ENCODE data around the gene ZBTB20. TPM values are rescaled to one million over a fixed set of nuclear protein-coding genes. Genes with fewer than 3 reads are reported as not detected.

Gene ZBTB20
- total RNA-seq, 3 donors from 2014 or later (not counting 1 experiment from before 2014, with no cell fraction given), result 52.7 to 58.3 (median 55.9) TPM

DNA sequence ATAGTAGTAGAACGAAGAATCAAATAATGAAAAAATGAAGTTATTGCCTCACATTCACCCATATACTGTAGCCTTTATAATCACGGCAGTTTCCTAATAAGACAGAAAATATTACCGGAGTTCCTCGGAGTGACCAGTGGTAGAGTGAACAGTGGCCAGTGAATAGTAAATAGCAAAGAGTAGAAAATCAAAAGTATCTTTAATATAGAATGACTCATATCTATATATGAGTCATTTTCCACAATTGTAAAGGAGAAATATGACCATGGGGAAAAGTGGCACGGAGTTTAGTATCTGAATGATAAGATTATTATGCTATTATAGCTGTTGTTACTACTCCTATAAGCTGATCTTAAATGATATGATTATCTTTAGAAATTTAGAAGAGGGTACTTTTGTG lies 38.5 kb downstream of the ZBTB20 start:
- peaks cover 0 to 12% of the 10 kb centered on the region in 2 donors for H3K4me1 Mint-ChIP-seq
- Histone ChIP-seq H3K9me3 (ENCODE audit: control insufficient read depth, insufficient read depth, low read length) (no peaks in the 10 kb centered on the region), H3K27ac (ENCODE audit: low read length) (no peak overlapping the region), H3K4me3 (ENCODE audit: low read length) (no peak overlapping the region), H3K36me3 (ENCODE audit: control insufficient read depth, insufficient read depth, low read length) (peaks cover 6% of the 10 kb centered on the region), H3K4me1 (ENCODE audit: control insufficient read depth, insufficient read depth, low read length) (no peaks in the 10 kb centered on the region), H3K27me3 (ENCODE audit: control insufficient read depth, insufficient read depth, low read length) (no peaks in the 10 kb centered on the region)
- DNase-seq, result no peak
- WGBS (ENCODE audit: insufficient coverage), result 100% methylated on average over 1 of the region's 5 CpGs
- H3K36me3 Mint-ChIP-seq, result no peaks in the 10 kb centered on the region
- intact Hi-C loops (cut with micrococcal nuclease), result no loop called here
- no peak overlapping the region for H3K27ac Mint-ChIP-seq
- TF ChIP-seq, protein P1, sequence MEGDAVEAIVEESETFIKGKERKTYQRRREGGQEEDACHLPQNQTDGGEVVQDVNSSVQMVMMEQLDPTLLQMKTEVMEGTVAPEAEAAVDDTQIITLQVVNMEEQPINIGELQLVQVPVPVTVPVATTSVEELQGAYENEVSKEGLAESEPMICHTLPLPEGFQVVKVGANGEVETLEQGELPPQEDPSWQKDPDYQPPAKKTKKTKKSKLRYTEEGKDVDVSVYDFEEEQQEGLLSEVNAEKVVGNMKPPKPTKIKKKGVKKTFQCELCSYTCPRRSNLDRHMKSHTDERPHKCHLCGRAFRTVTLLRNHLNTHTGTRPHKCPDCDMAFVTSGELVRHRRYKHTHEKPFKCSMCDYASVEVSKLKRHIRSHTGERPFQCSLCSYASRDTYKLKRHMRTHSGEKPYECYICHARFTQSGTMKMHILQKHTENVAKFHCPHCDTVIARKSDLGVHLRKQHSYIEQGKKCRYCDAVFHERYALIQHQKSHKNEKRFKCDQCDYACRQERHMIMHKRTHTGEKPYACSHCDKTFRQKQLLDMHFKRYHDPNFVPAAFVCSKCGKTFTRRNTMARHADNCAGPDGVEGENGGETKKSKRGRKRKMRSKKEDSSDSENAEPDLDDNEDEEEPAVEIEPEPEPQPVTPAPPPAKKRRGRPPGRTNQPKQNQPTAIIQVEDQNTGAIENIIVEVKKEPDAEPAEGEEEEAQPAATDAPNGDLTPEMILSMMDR (IDR thresholded peaks at IDR 0.05), result no peak
- no peaks in the 10 kb centered on the region for H3K27me3 Mint-ChIP-seq (ENCODE audit: low read depth in 2 of 2)
- ATAC-seq, result no peak
- no peak overlapping the region for H3K4me3 Mint-ChIP-seq
- H3K9me3 Mint-ChIP-seq, result peaks cover 2% of the 10 kb centered on the region in 2 donors

GRCh38 chr3:115102046-115102445 lies 45.0 kb downstream of the ZBTB20 start:
- H3K27me3 Mint-ChIP-seq (ENCODE audit: low read depth in 2 of 2), result no peaks in the 10 kb centered on the region
- H3K4me3 ChIP-seq (ENCODE audit: low read length), result no peak overlapping the region
- ATAC-seq (no peak), DNase-seq (no peak)
- H3K36me3 ChIP-seq (ENCODE audit: control insufficient read depth, insufficient read depth, low read length), result peaks cover 5% of the 10 kb centered on the region
- 100% methylated on average over 1 of the region's 2 CpGs for WGBS (ENCODE audit: insufficient coverage)
- peaks cover 2% of the 10 kb centered on the region for H3K4me1 ChIP-seq (ENCODE audit: control insufficient read depth, insufficient read depth, low read length)
- no peaks in the 10 kb centered on the region for H3K27me3 ChIP-seq (ENCODE audit: control insufficient read depth, insufficient read depth, low read length)
- intact Hi-C loops (cut with micrococcal nuclease), result no loop called here
- no peaks in the 10 kb centered on the region for H3K9me3 ChIP-seq (ENCODE audit: control insufficient read depth, insufficient read depth, low read length)
- no peak overlapping the region for H3K4me3 Mint-ChIP-seq
- H3K27ac Mint-ChIP-seq, result no peak overlapping the region
- H3K4me1 Mint-ChIP-seq, result peaks cover 17 to 31% of the 10 kb centered on the region in 2 donors
- TF ChIP-seq, protein P1 (IDR thresholded peaks at IDR 0.05), result no peak
- no peaks in the 10 kb centered on the region for H3K36me3 Mint-ChIP-seq
- H3K9me3 Mint-ChIP-seq, result no peaks in the 10 kb centered on the region
- H3K27ac ChIP-seq (ENCODE audit: low read length), result no peak overlapping the region

- no peak for DNase-seq
- ATAC-seq, result no peak
- no peaks in the 10 kb centered on the region for H3K9me3 Mint-ChIP-seq
- Histone ChIP-seq H3K9me3 (ENCODE audit: control insufficient read depth, insufficient read depth, low read length) (no peaks in the 10 kb centered on the region), H3K4me1 (ENCODE audit: control insufficient read depth, insufficient read depth, low read length) (peaks cover 2% of the 10 kb centered on the region), H3K27ac (ENCODE audit: low read length) (no peak overlapping the region), H3K4me3 (ENCODE audit: low read length) (peak overlapping the region; percentile 15), H3K36me3 (ENCODE audit: control insufficient read depth, insufficient read depth, low read length) (peaks cover 5% of the 10 kb centered on the region), H3K27me3 (ENCODE audit: control insufficient read depth, insufficient read depth, low read length) (no peaks in the 10 kb centered on the region)
- no CpG with 5 or more reads among the region's 2 CpGs for WGBS (ENCODE audit: insufficient coverage)
- TF ChIP-seq, protein P1 (IDR thresholded peaks at IDR 0.05), result no peak
- peaks cover 17 to 31% of the 10 kb centered on the region in 2 donors for H3K4me1 Mint-ChIP-seq
- H3K4me3 Mint-ChIP-seq, result peak overlapping the region; percentile 76
- H3K36me3 Mint-ChIP-seq, result no peaks in the 10 kb centered on the region
- peak overlapping the region; percentile 62 to 86 for H3K27ac Mint-ChIP-seq
- intact Hi-C loops (cut with micrococcal nuclease), result loop anchor here (2.0 kb wide), 1 partner anchor 48 kb away; no protein-coding TSS in a partner anchor
- H3K27me3 Mint-ChIP-seq (ENCODE audit: low read depth in 2 of 2), result no peaks in the 10 kb centered on the region
Measured at GRCh38 chr3:115100806-115101205, 46.3 kb downstream of the ZBTB20 start.

DNA sequence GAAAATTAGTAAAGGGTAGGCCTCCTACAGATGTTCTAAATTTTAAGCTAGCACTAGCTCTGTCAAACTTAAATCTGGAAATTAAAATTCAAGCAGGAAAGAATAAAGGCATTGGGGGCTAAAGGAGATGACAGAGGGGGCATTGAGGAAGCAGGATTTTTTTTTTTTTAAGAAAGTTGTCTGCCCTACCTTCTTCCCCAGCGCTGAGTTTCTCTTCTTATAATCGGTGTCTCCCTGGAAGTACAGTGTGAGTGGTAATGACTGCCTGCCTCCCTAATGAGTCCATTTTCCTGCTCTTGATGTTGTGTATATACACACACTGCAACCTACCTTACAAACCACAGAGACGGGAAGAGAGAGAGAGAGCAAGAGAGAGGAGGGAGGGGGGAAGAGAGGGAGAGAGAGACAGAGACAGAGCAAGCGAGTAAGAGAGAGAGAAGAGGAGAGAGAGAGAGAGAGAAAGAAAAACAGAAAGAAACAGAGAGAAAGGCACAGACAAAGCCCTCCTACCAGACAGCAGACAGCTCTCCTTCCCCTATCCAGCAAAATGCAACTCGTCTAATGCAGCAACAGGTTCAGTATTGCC lies 47.0 kb downstream of the ZBTB20 start:
- peaks cover 17 to 31% of the 10 kb centered on the region in 2 donors for H3K4me1 Mint-ChIP-seq
- no peaks in the 10 kb centered on the region for H3K27me3 Mint-ChIP-seq (ENCODE audit: low read depth in 2 of 2)
- Histone ChIP-seq H3K27ac (ENCODE audit: low read length) (peak overlapping the region; percentile 43), H3K4me3 (ENCODE audit: low read length) (peak overlapping the region; percentile 15), H3K27me3 (ENCODE audit: control insufficient read depth, insufficient read depth, low read length) (no peaks in the 10 kb centered on the region), H3K36me3 (ENCODE audit: control insufficient read depth, insufficient read depth, low read length) (peaks cover 5% of the 10 kb centered on the region), H3K4me1 (ENCODE audit: control insufficient read depth, insufficient read depth, low read length) (peaks cover 2% of the 10 kb centered on the region), H3K9me3 (ENCODE audit: control insufficient read depth, insufficient read depth, low read length) (no peaks in the 10 kb centered on the region)
- TF ChIP-seq, protein P1 (IDR thresholded peaks at IDR 0.05), result no peak
- intact Hi-C loops (cut with micrococcal nuclease), result loop anchor here (2.0 to 10.0 kb wide), 2 partner anchors 49 to 715 kb away; no protein-coding TSS in a partner anchor
- H3K9me3 Mint-ChIP-seq, result no peaks in the 10 kb centered on the region
- H3K36me3 Mint-ChIP-seq, result no peaks in the 10 kb centered on the region
- DNase-seq (peak in 1 of 2 donors; percentile 74), ATAC-seq (peak; percentile 59 to 67 (median 65))
- 0% methylated on average over 2 of the region's 5 CpGs for WGBS (ENCODE audit: insufficient coverage)
- peak overlapping the region; percentile 62 to 86 for H3K27ac Mint-ChIP-seq
- peak overlapping the region; percentile 76 for H3K4me3 Mint-ChIP-seq
